K562 (cell line): ENCODE measurements around the gene SDHC. TPM values are rescaled to one million over a fixed set of nuclear protein-coding genes. Genes with fewer than 3 reads are reported as not detected.
"Not testable (repeated sequence)": the region's sequence is repeated elsewhere in the genome, so short reads cannot be mapped to it uniquely, and the experiment has no call there.

Experiments
- ATAC-seq: fragments of 200-7000 bp; cut with Tn5 transposase; 3 replicates; pipeline ENCODE4 v1.9.1; 2020; ENCODE audit warnings: moderate library complexity
- BruUV-seq: library from RNA; stranded (reverse); fragments of 400-500 nt; replicated peaks from 2 replicates; lab custom pipeline; 2021; lab: Mats Ljungman, UMichigan
- CTCF ChIA-PET: fragments of 300-600 bp; formaldehyde crosslinking; extraction: SDS; loops from one replicate; lab custom pipeline; 2021; ENCODE audit warnings: low intra/inter-chr PET ratio; lab: Yijun Ruan, JAX
- POLR2A ChIA-PET: fragments of 300-600, 350-650 bp; sonication (Branson Sonifier 250); formaldehyde crosslinking; extraction: SDS; loops from one replicate; lab custom pipeline; 2021; ENCODE audit warnings: antibody characterized with exemption, inconsistent platforms; lab: Yijun Ruan, JAX
- DNase-seq, 4 experiments: peaks; one replicate each; pipeline versions ENCODE4 v3.0.0 to v3.0.0-alpha.2; 2011 to 2018; ENCODE audit warnings: low spot score in 3 of 4, mixed read lengths in 3 of 4; ENCODE audit errors: extremely low read depth in 1 of 4
- FAIRE-seq: peaks from 2 replicates; lab custom pipeline; 2011; peaks lifted over from hg19 to GRCh38; lab: Jason Lieb, UNC
- H2AFZ ChIP-seq: 2 replicates; pipeline ENCODE4 v1.6.0; 2011; ENCODE audit warnings: low read depth, low read length, control low read depth, inconsistent platforms
- H3K27ac ChIP-seq: fragments of 200-600 bp; 3 replicates; pipeline ENCODE4 v1.8.0; 2011; ENCODE audit warnings: low read depth, mild to moderate bottlenecking, control low read depth, inconsistent platforms, low read length, moderate library complexity, mixed read lengths; ENCODE audit errors: extremely low read depth
- H3K27me3 ChIP-seq, 2 experiments: fragments of 300-600 bp in 1 of 2; 2 replicates in 1 of 2; 3 replicates in 1 of 2; pipeline versions ENCODE4 v1.6.0 to v1.8.0; 2011; ENCODE audit warnings: inconsistent platforms in 2 of 2, low read length in 2 of 2, mild to moderate bottlenecking in 1 of 2, mixed read lengths in 1 of 2, moderate library complexity in 1 of 2; ENCODE audit not compliant: control insufficient read depth in 2 of 2, insufficient read depth in 2 of 2
- H3K36me3 ChIP-seq: fragments of 300-600 bp; 3 replicates; pipeline ENCODE4 v1.8.0; 2011; ENCODE audit warnings: mild to moderate bottlenecking, low read length, inconsistent platforms; ENCODE audit not compliant: control insufficient read depth, insufficient read depth
- H3K4me1 ChIP-seq, 2 experiments: fragments of 200-600 bp in 1 of 2; replicated peaks in 1 of 2; 2 replicates in 1 of 2; 3 replicates in 1 of 2; pipeline versions ENCODE4 v1.5.1 to v1.8.0; 2011; ENCODE audit warnings: inconsistent platforms in 2 of 2, low read length in 2 of 2, mild to moderate bottlenecking in 1 of 2, mixed read lengths in 1 of 2, moderate library complexity in 1 of 2; ENCODE audit not compliant: control insufficient read depth in 2 of 2, insufficient read depth in 2 of 2
- H3K4me2 ChIP-seq: 2 replicates; pipeline ENCODE4 v1.6.1; 2011; ENCODE audit warnings: low read length, control low read depth, inconsistent platforms, mixed read lengths; ENCODE audit not compliant: insufficient read depth
- H3K4me3 ChIP-seq: fragments of 200-600 bp; sonication (generic), shearing (Covaris generic); 2 replicates; pipeline ENCODE4 v1.5.1; 2016; ENCODE audit warnings: control low read depth, inconsistent platforms
- H3K79me2 ChIP-seq: fragments of 200-600 bp; 3 replicates; pipeline ENCODE4 v1.8.0; 2011; ENCODE audit warnings: low read length, inconsistent platforms; ENCODE audit not compliant: control insufficient read depth, insufficient read depth
- H3K9ac ChIP-seq, 2 experiments: 2 replicates each; pipeline versions ENCODE4 v1.6.0 to v1.6.1; 2011; ENCODE audit warnings: low read depth in 2 of 2, low read length in 2 of 2, control low read depth in 1 of 2, inconsistent platforms in 1 of 2, mild to moderate bottlenecking in 1 of 2, mixed read lengths in 1 of 2; ENCODE audit not compliant: insufficient read depth in 1 of 2
- H3K9me1 ChIP-seq: one replicate; pipeline ENCODE4 v1.6.0; 2011; ENCODE audit warnings: inconsistent platforms, mild to moderate bottlenecking, low read length, moderate library complexity; ENCODE audit not compliant: control insufficient read depth, insufficient read depth
- H3K9me3 ChIP-seq: replicated peaks from 2 replicates; pipeline ENCODE4 v1.5.1; 2011; ENCODE audit warnings: low read depth, low read length, inconsistent platforms; ENCODE audit not compliant: control insufficient read depth, insufficient read depth
- H4K20me1 ChIP-seq: replicated peaks from 2 replicates; pipeline ENCODE4 v1.6.1; 2011; ENCODE audit warnings: low read length, inconsistent platforms, mixed read lengths; ENCODE audit not compliant: control insufficient read depth, insufficient read depth
- CUX1 ChIP-seq: fragments of 200-800 bp; sonication (Bioruptor generic); IDR thresholded peaks from 2 replicates; pipeline ENCODE4 v1.6.1; 2016; ENCODE audit warnings: missing genetic modification characterization, missing compliant biosample characterization
- FOXO4 ChIP-seq: fragments of 450-650 bp; formaldehyde crosslinking; IDR thresholded peaks from 2 replicates; pipeline ENCODE4 v1.4.0; 2020; ENCODE audit warnings: mild to moderate bottlenecking, moderate library complexity
- ID3 ChIP-seq, 2 experiments: fragments of 250-450 bp in 1 of 2; fragments of 450-650 bp in 1 of 2; sonication (Bioruptor Pico) in 1 of 2; IDR thresholded peaks; 2 replicates each; pipeline versions ENCODE4 v1.6.1 to v1.8.0; 2016 to 2021; ENCODE audit warnings: mild to moderate bottlenecking in 2 of 2, moderate library complexity in 2 of 2, missing compliant biosample characterization in 1 of 2, missing genetic modification characterization in 1 of 2
- NCOR1 ChIP-seq: fragments of 450-650 bp; IDR thresholded peaks from 2 replicates; pipeline ENCODE4 v1.6.1; 2016; ENCODE audit warnings: mild to moderate bottlenecking, moderate library complexity
- TAL1 ChIP-seq: fragments of 450-650 bp; IDR thresholded peaks from 2 replicates; pipeline ENCODE4 v1.6.1; 2016; ENCODE audit warnings: mild to moderate bottlenecking
- USF1 ChIP-seq: sonication (generic); formaldehyde crosslinking; IDR thresholded peaks from 2 replicates; pipeline ENCODE4 v1.9.0; 2022; ENCODE audit warnings: mild to moderate bottlenecking, missing genetic modification reagents
- ZNF395 ChIP-seq: fragments of 200-800 bp; sonication (Bioruptor generic); IDR thresholded peaks from 2 replicates; pipeline ENCODE4 v1.6.1; 2017; ENCODE audit warnings: missing genetic modification characterization, missing compliant biosample characterization
- ZNF766 ChIP-seq: fragments of 200-800 bp; sonication (Bioruptor generic); conservative IDR thresholded peaks from 2 replicates; pipeline ENCODE4 v1.6.1; 2016; ENCODE audit warnings: missing genetic modification characterization, missing compliant biosample characterization
- WGBS: fragments of 100-300 bp; shearing (Covaris generic); methylation state at CpG from one replicate; pipeline ENCODE4 v1.1.6; 2016; ENCODE audit warnings: low coverage, mixed read lengths; ENCODE audit not compliant: insufficient coverage; ENCODE audit errors: missing lambda C conversion rate; 5-methylcytosine and 5-hydroxymethylcytosine counted together
- in situ Hi-C: fragments of 300-500 bp; cut with MboI; formaldehyde crosslinking; loops from 4 replicates; pipeline ENCODE4 v1.15.0; 2018; ENCODE audit warnings: inconsistent platforms, mixed read lengths
- intact Hi-C: fragments of 100-400 bp; cut with micrococcal nuclease; formaldehyde crosslinking; loops from 2 replicates; pipeline ENCODE4 v1.14.2; 2022
- polyA plus RNA-seq, 8 experiments: library from polyadenylated mRNA; depleted of rRNA in 4 of 8; stranded (reverse) in 5 of 8; unstranded in 3 of 8; fragments of >200 nt; fragmentation: Nextera tagmentation in 2 of 8; fragmentation: Illumina TruSeq in 1 of 8; extraction: Ambion mirVana in 2 of 8; extraction: Trizol in 1 of 8; gene quantifications; 2 replicates each; pipeline versions ENCODE4 v1.2.1 to v1.2.3, GENCODE V29; 2011 to 2014; ENCODE audit warnings: inconsistent platforms in 1 of 8, missing spikeins in 1 of 8
- total RNA-seq, 7 experiments: library from RNA; depleted of rRNA in 6 of 7; stranded (reverse); fragments of >200 nt in 6 of 7; fragmentation: Illumina TruSeq in 2 of 7; extraction: Trizol in 2 of 7; gene quantifications; 2 replicates each; pipeline versions ENCODE4 v1.2.1 to v1.2.3, GENCODE V29; 2011 to 2021; ENCODE audit warnings: low replicate concordance in 1 of 7

SDHC gene
- total and polyA plus RNA-seq, 9 of the 15 experiments (the other 6 are each of a cell fraction or from before 2014, with no cell fraction given), result 7.7 to 309 (median 174) TPM

GRCh38 chr1:161315841-161316674, 1.9 kb downstream of the SDHC start:
- Histone ChIP-seq H3K36me3 (peaks cover 15% of the 10 kb centered on the region; the same call in 1 of the 3 replicates), H3K4me1 (peaks cover 10 to 20% of the 10 kb centered on the region in 2 experiments; a peak in 4 of 5 replicates), H3K27ac (peak overlapping the region; percentile 61; the same call in 2 of the 3 replicates), H3K9ac (peak overlapping the region; percentile 27 to 40; a peak in 3 of 4 replicates), H3K4me2 (peak overlapping the region; percentile 92), H3K79me2 (peaks cover 45% of the 10 kb centered on the region)
- H3K9me1 ChIP-seq; POLR2A ChIA-PET; H4K20me1 ChIP-seq; H3K9me3 ChIP-seq; CTCF ChIA-PET; ATAC-seq; in situ Hi-C loops; BruUV-seq; H3K4me3 ChIP-seq; H3K27me3 ChIP-seq; H2AFZ ChIP-seq; TF ChIP-seq ID3 (CRISPR knock-in tag; IDR thresholded peaks at IDR 0.05): not testable (repeated sequence)
- WGBS, result 25% methylated on average over 17 of the region's 17 CpGs
- peak; percentile 71 for FAIRE-seq
- intact Hi-C loops, result loop anchor here (10.0 kb wide), 1 partner anchor 129 kb away; no protein-coding TSS in a partner anchor
- peak in 1 of 4 experiments; percentile 53 for DNase-seq
- peak; percentile 40; the same call in 1 of the 2 replicates for TF ChIP-seq TAL1
- TF ChIP-seq ID3 (tag; IDR thresholded peaks at IDR 0.05), result peak; percentile 81; the same call in 1 of the 2 replicates
- 0 out of 2 replicates have a peak, but pooled peaks have one; percentile 14 for TF ChIP-seq NCOR1
- TF ChIP-seq CUX1, result peak; percentile 78
- TF ChIP-seq FOXO4 (CRISPR knock-in tag), result 0 out of 2 replicates have a peak, but pooled peaks have one; percentile 66
- peak; percentile 48 for TF ChIP-seq USF1
- peak; percentile 64; the same call in 1 of the 2 replicates for TF ChIP-seq ZNF395 (CRISPR knock-in tag)
- TF ChIP-seq ZNF766 (CRISPR knock-in tag), result 0 out of 2 replicates have a peak, but pooled peaks have one; percentile 45
